Ishikawa (cell line): ENCODE measurements around the gene BBS7.

ENCODE experiments used
- CEBPB ChIP-seq: IDR thresholded peaks from 2 replicates; pipeline ENCODE4 v1.6.1; 2012
- CREB1 ChIP-seq: IDR thresholded peaks from 2 replicates; pipeline ENCODE4 v1.6.1; 2012; ENCODE audit warnings: low read depth
- EGR1 ChIP-seq: IDR thresholded peaks from 2 replicates; pipeline ENCODE4 v1.6.1; 2012
- EP300 ChIP-seq: IDR thresholded peaks from 2 replicates; pipeline ENCODE4 v1.6.1; 2012; ENCODE audit warnings: borderline replicate concordance
- FOXM1 ChIP-seq: IDR thresholded peaks from 2 replicates; pipeline ENCODE4 v1.6.1; 2012; ENCODE audit warnings: low read depth, borderline replicate concordance
- NFIC ChIP-seq: IDR thresholded peaks from 2 replicates; pipeline ENCODE4 v1.6.1; 2012
- RAD21 ChIP-seq: IDR thresholded peaks from 2 replicates; pipeline ENCODE4 v1.6.1; 2012; ENCODE audit warnings: low read depth
- TAF1 ChIP-seq: IDR thresholded peaks from 2 replicates; pipeline ENCODE4 v1.6.1; 2012; ENCODE audit warnings: low read depth, mild to moderate bottlenecking
- TCF12 ChIP-seq: IDR thresholded peaks from 2 replicates; pipeline ENCODE4 v1.6.1; 2012; ENCODE audit warnings: low read depth
- TEAD4 ChIP-seq: IDR thresholded peaks from 2 replicates; pipeline ENCODE4 v1.6.1; 2012
- YY1 ChIP-seq: IDR thresholded peaks from 2 replicates; pipeline ENCODE4 v1.6.1; 2012; ENCODE audit warnings: low read depth
- ZBTB7A ChIP-seq: IDR thresholded peaks from 2 replicates; pipeline ENCODE4 v1.6.1; 2012; ENCODE audit warnings: low read depth
- TF ChIP-seq, protein P1 (sequence below): IDR thresholded peaks from 2 replicates; pipeline ENCODE4 v1.6.1; 2012; ENCODE audit warnings: low read depth, mild to moderate bottlenecking
- TF ChIP-seq, protein P2 (sequence below): IDR thresholded peaks from 2 replicates; pipeline ENCODE4 v1.6.1; 2012
- TF ChIP-seq, protein P3 (sequence below): IDR thresholded peaks from 2 replicates; pipeline ENCODE4 v1.6.1; 2012

BBS7 gene

DNA sequence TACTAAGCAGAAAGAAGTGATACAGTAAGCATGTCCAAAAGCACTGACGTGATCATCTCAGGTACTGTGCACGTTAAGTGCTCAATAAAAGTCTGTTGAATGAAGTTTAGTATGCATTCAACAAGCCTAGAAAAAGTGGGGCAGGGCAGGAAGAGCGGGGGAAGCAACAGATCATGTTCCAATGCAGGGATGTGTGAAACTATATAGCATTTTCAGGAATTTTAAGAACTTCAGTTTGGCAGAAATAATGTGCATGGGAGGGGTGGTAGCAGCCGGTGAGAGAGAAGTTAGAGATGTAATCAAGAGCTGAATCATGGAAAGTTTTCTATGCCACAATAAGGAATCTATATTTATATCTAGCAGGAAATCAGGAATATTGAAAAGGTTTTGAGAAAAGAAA, 27.4 kb downstream of the BBS7 start:
- no peak for TF ChIP-seq TAF1
- TF ChIP-seq EP300 = no peak
- TF ChIP-seq CEBPB = no peak
- TF ChIP-seq, protein P1, sequence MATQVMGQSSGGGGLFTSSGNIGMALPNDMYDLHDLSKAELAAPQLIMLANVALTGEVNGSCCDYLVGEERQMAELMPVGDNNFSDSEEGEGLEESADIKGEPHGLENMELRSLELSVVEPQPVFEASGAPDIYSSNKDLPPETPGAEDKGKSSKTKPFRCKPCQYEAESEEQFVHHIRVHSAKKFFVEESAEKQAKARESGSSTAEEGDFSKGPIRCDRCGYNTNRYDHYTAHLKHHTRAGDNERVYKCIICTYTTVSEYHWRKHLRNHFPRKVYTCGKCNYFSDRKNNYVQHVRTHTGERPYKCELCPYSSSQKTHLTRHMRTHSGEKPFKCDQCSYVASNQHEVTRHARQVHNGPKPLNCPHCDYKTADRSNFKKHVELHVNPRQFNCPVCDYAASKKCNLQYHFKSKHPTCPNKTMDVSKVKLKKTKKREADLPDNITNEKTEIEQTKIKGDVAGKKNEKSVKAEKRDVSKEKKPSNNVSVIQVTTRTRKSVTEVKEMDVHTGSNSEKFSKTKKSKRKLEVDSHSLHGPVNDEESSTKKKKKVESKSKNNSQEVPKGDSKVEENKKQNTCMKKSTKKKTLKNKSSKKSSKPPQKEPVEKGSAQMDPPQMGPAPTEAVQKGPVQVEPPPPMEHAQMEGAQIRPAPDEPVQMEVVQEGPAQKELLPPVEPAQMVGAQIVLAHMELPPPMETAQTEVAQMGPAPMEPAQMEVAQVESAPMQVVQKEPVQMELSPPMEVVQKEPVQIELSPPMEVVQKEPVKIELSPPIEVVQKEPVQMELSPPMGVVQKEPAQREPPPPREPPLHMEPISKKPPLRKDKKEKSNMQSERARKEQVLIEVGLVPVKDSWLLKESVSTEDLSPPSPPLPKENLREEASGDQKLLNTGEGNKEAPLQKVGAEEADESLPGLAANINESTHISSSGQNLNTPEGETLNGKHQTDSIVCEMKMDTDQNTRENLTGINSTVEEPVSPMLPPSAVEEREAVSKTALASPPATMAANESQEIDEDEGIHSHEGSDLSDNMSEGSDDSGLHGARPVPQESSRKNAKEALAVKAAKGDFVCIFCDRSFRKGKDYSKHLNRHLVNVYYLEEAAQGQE = no peak
- no peak for TF ChIP-seq NFIC
- TF ChIP-seq CREB1 = no peak
- no peak for TF ChIP-seq TCF12
- no peak for TF ChIP-seq ZBTB7A
- no peak for TF ChIP-seq EGR1
- no peak for TF ChIP-seq YY1
- no peak for TF ChIP-seq FOXM1
- TF ChIP-seq, protein P2, sequence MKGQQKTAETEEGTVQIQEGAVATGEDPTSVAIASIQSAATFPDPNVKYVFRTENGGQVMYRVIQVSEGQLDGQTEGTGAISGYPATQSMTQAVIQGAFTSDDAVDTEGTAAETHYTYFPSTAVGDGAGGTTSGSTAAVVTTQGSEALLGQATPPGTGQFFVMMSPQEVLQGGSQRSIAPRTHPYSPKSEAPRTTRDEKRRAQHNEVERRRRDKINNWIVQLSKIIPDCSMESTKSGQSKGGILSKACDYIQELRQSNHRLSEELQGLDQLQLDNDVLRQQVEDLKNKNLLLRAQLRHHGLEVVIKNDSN = no peak
- TF ChIP-seq, protein P3, sequence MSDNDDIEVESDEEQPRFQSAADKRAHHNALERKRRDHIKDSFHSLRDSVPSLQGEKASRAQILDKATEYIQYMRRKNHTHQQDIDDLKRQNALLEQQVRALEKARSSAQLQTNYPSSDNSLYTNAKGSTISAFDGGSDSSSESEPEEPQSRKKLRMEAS = no peak

DNA sequence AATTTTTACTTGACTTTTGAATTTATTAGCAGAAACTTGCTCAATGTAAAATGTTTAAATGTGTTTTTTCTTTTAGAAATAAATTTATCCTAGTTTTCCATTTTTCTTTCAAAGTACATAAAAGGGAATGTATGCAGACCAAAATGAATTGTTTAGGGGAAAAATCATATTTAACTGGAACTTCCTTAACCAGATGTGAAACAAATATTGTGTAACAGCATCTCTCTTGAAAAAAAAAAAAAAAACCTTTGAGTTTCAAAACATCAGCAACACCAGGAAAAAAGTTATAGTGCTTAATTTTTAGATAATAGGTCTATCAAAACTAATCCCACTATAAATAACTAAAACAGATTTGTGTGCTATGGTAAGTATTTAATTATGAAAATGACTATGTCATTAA, 32.1 kb downstream of the BBS7 start:
- TF ChIP-seq EP300 (no peak), TCF12 (no peak), NFIC (no peak), CEBPB (no peak), CREB1 (no peak), TEAD4 (no peak), YY1 (no peak), EGR1 (no peak), ZBTB7A (no peak), RAD21 (no peak), TAF1 (no peak), FOXM1 (no peak)
- TF ChIP-seq, protein P1 = no peak
- TF ChIP-seq, protein P3 = no peak
- TF ChIP-seq, protein P2 = no peak

DNA sequence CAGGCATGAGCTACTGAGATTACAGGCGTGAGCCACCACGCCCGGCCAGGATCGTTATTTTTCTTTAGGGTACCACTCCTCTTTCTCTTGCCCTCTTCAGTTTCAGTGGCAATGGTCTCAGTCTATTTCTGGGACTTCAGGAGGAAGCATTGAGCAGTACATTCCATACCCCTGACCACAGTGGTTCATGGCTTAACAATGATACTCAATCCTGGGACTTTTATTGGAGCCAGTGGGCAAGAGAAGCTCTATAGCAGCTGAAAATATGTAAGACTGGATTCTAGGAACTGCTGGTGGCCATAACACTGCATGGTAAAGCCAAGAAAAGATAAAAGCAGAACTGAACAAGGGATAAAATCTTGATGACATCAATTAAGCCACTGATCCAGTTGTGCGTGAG, 40.8 kb downstream of the BBS7 start:
- TF ChIP-seq CREB1 (no peak), EP300 (no peak), ZBTB7A (no peak), TCF12 (no peak), YY1 (no peak), FOXM1 (no peak), CEBPB (no peak), TAF1 (no peak), NFIC (no peak), TEAD4 (no peak)
- TF ChIP-seq, protein P2 = no peak
- TF ChIP-seq, protein P3 = no peak

DNA sequence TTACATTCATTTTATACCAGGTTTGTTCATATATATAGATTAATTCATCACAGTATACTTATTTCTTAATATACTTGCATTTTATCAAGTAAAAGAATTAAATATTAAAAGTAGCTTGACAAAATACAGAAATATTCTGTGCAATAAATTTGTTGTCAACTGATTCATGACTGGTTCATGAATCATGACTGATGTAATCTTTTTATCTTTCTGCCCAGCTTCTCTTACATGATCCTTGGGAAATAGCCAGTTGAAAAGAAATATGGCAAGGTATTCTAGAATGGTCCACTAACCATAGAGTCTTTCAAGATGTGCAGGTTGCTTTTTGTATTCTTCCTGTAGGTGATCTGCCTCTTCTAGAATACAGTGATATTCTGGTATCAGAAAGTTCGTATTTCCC, 42.4 kb downstream of the BBS7 start:
- no peak for TF ChIP-seq NFIC
- no peak for TF ChIP-seq EGR1
- TF ChIP-seq CREB1 = no peak
- TF ChIP-seq ZBTB7A = no peak
- TF ChIP-seq FOXM1 = no peak
- TF ChIP-seq CEBPB = no peak
- TF ChIP-seq YY1 = no peak
- no peak for TF ChIP-seq TAF1
- TF ChIP-seq EP300 = no peak
- no peak for TF ChIP-seq TCF12
- TF ChIP-seq, protein P2 = no peak
- TF ChIP-seq RAD21 = no peak
- no peak for TF ChIP-seq TEAD4
- TF ChIP-seq, protein P1 = no peak
- TF ChIP-seq, protein P3 = no peak
